ENCODE data around the gene CCN2. TPM values are rescaled to one million over a fixed set of nuclear protein-coding genes. Genes with fewer than 3 reads are reported as not detected.

Gene CCN2
- total RNA-seq, 1 experiment from 2014 or later, result 20.2 TPM

DNA sequence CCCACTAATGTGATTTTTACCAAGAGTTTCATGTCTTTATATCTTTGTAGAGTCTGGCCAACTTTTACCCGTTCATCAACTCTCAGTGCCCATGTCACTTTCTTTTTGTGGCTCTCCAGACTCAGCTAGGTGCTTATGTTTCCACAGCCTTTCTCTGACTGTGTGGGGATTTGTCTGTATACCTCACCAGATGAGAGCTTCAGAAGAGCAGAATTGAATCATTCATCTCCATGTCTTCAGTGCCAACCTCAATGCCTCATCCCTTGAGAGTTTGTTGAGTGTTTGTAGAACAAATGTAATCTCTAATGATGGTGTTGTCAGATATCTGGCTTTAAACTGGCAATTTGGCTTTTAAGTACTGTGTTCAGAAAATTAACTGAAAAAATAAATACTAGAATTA is 16.8 kb upstream of the CCN2 start:
- Histone ChIP-seq H3K4me3 (no peak overlapping the region), H3K79me2 (ENCODE audit: low read depth) (no peaks in the 10 kb centered on the region), H3K27me3 (ENCODE audit: insufficient read depth, low read depth) (no peaks in the 10 kb centered on the region), H4K20me1 (ENCODE audit: insufficient read depth) (no peaks in the 10 kb centered on the region), H3K36me3 (ENCODE audit: low read depth) (no peaks in the 10 kb centered on the region), H3K9me2 (ENCODE audit: insufficient read depth) (no peaks in the 10 kb centered on the region; the same call in 1 of the 2 replicates), H3K4me2 (no peak overlapping the region), H3F3A (ENCODE audit: insufficient read depth, low read depth) (peaks cover 3% of the 10 kb centered on the region; the same call in 1 of the 2 replicates), H3K9me3 (ENCODE audit: insufficient read depth, low read depth) (no peaks in the 10 kb centered on the region), H2AFZ (no peak overlapping the region), H3K27ac (no peak overlapping the region), H3K4me1 (replicated peaks; ENCODE audit: insufficient read depth) (no peaks in the 10 kb centered on the region)
- no peak for TF ChIP-seq CTCF (conservative IDR thresholded peaks at IDR 0.05)
- no peak for TF ChIP-seq EZH2 (IDR thresholded peaks at IDR 0.05; ENCODE audit: low read depth)
- ChIA-PET CTCF (no interaction called here), POLR2A (ENCODE audit: unreplicated experiment) (no interaction called here)
- BruUV-seq (replicated peaks), result no TSS peak
- intact Hi-C loops (cut with micrococcal nuclease; ENCODE audit: unreplicated experiment), result no loop called here
- DNase-seq, result no peak

- Histone ChIP-seq H3K36me3 (ENCODE audit: low read depth) (no peaks in the 10 kb centered on the region), H2AFZ (0 out of 2 replicates have a peak overlapping the region, but pooled peaks have one; percentile 19), H3K79me2 (ENCODE audit: low read depth) (no peaks in the 10 kb centered on the region), H3K9me3 (ENCODE audit: insufficient read depth, low read depth) (no peaks in the 10 kb centered on the region), H3K4me2 (no peak overlapping the region), H3K4me3 (no peak overlapping the region), H4K20me1 (ENCODE audit: insufficient read depth) (no peaks in the 10 kb centered on the region), H3K9me2 (ENCODE audit: insufficient read depth) (no peaks in the 10 kb centered on the region), H3K27ac (no peak overlapping the region), H3K4me1 (replicated peaks; ENCODE audit: insufficient read depth) (no peaks in the 10 kb centered on the region), H3F3A (ENCODE audit: insufficient read depth, low read depth) (peaks cover 3% of the 10 kb centered on the region; the same call in 1 of the 2 replicates), H3K27me3 (ENCODE audit: insufficient read depth, low read depth) (no peaks in the 10 kb centered on the region)
- intact Hi-C loops (cut with micrococcal nuclease; ENCODE audit: unreplicated experiment), result no loop called here
- DNase-seq, result no peak
- POLR2A ChIA-PET (ENCODE audit: unreplicated experiment), result no interaction called here
- TF ChIP-seq CTCF (conservative IDR thresholded peaks at IDR 0.05) (no peak), EZH2 (IDR thresholded peaks at IDR 0.05; ENCODE audit: low read depth) (no peak)
- CTCF ChIA-PET, result no interaction called here
- BruUV-seq (replicated peaks), result no TSS peak
Observed at GRCh38 chr6:131966443-131966842, 15.3 kb upstream of the CCN2 start.

DNA sequence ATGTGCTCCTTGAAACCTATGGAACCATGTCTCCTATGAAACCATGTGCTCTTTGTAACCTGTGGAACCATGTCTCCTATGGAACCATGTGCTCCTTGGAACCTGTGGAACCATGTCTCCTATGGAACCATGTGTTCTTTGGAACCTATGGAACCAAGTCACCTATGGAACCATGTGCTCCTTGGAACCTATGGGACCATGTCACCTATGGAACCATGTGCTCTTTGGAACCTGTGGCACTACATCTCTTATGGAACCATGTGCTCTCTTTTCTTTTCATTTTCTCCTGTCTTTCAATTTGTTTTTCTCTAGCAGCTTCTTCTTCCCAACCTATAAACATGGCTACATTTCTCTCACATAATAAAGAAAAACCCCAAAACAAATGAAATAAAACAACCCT is 11.9 kb upstream of the CCN2 start:
- no peak overlapping the region for H3K4me3 ChIP-seq
- BruUV-seq (replicated peaks), result no TSS peak
- no peak overlapping the region for H2AFZ ChIP-seq
- H3K4me2 ChIP-seq, result no peak overlapping the region
- H3F3A ChIP-seq (ENCODE audit: insufficient read depth, low read depth), result peaks cover 3% of the 10 kb centered on the region; the same call in 1 of the 2 replicates
- ChIA-PET POLR2A (ENCODE audit: unreplicated experiment) (no interaction called here), CTCF (no interaction called here)
- H3K79me2 ChIP-seq (ENCODE audit: low read depth), result no peaks in the 10 kb centered on the region
- no peaks in the 10 kb centered on the region for H4K20me1 ChIP-seq (ENCODE audit: insufficient read depth)
- H3K27me3 ChIP-seq (ENCODE audit: insufficient read depth, low read depth), result no peaks in the 10 kb centered on the region
- no peak overlapping the region for H3K27ac ChIP-seq
- no peaks in the 10 kb centered on the region for H3K36me3 ChIP-seq (ENCODE audit: low read depth)
- TF ChIP-seq CTCF (conservative IDR thresholded peaks at IDR 0.05), result no peak
- TF ChIP-seq EZH2 (IDR thresholded peaks at IDR 0.05; ENCODE audit: low read depth), result no peak
- DNase-seq, result no peak
- intact Hi-C loops (cut with micrococcal nuclease; ENCODE audit: unreplicated experiment), result no loop called here
- H3K4me1 ChIP-seq (replicated peaks; ENCODE audit: insufficient read depth), result no peaks in the 10 kb centered on the region
- no peaks in the 10 kb centered on the region for H3K9me2 ChIP-seq (ENCODE audit: insufficient read depth)
- no peaks in the 10 kb centered on the region for H3K9me3 ChIP-seq (ENCODE audit: insufficient read depth, low read depth)
